Measurements from ENCODE around the gene STK11. TPM values are rescaled to one million over a fixed set of nuclear protein-coding genes. Genes with fewer than 3 reads are reported as not detected.

Gene STK11
- polyA plus RNA-seq, 1 experiment: 24.6 TPM

DNA sequence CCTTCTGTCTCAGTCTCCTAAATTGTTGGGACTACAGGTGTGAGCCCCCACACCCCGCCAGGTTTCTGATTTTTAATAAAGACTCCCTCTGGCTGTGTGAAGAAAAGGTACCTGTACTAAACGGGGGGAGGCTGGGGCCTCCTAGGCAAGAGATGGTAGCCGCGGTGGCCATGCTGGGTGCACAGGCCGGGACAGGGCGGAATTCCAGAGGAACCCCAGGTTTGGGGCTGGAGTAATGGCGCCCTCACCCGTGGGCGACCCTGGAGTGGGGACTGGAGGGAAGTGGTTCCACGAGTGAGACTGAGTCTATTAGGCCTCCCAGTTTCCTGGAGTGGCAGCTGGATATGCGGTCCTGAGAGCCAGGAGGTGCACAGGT is 33.8 kb downstream of the STK11 start:
- Histone ChIP-seq H3K4me3 (ENCODE audit: low read depth, low read length) (no peak overlapping the region), H3K27me3 (ENCODE audit: control insufficient read depth, insufficient read depth, low read length) (no peaks in the 10 kb centered on the region), H3K27ac (ENCODE audit: low read depth, low read length) (peak overlapping the region; percentile 78), H3K9me3 (ENCODE audit: control insufficient read depth, insufficient read depth, low read length) (no peaks in the 10 kb centered on the region; the same call in 1 of the 2 replicates)
- ChIA-PET POLR2A (interaction anchor here (2.6 kb wide), 1 partner anchor 30 kb away, joined by 42 read pairs; the partner anchor contains the start of gene CIRBP), CTCF (no interaction called here)
- TF ChIP-seq CTCF (IDR thresholded peaks at IDR 0.05; ENCODE audit: low read depth, low read length): no peak
- DNase-seq (ENCODE audit: low read depth, low spot score): no peak

DNA sequence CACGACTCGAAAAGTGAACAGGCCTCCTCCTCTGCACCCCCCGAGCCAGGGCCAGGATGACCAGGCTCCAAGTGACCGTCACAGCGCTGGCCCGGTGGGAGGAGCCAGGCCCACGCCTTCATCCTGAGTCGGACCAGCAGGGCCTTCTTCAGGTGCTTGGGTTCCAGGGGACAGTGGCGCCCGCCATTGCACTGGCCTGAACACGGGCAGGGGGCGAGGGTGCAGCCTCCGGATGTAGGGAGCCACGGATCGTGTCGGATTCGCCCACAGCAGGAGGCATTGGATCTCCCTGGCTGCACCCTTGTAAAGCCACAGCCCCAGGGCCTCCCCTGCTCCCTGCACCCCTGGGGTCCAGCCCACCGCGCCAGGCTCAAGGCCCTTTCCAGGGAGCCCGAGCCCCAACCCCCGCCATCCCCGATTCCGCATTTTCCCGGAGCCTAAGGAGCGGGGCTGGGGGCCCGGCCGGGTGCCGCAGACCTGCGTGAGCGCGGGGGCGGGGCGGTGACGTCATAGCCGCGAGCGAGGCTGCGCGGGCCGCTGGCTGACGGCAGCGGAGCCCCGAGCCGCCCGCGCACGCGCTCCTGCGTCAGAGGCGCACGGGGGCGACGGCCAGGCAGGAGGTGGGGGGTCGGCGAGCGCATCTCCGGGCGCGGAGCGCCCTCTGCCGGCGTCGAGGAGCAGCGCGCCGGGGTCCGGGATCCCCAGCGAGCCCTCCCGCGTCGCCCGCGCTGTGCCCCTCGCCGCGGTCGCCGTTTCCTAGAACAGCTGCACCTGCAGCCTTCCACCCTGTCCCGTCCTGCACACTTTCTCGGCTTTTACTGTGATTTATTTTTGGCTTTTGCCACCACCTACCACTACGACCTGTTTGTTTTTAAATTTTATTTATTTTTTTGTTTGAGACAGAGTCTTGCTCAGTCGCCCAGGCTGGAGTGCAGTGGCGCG is 34.5 kb downstream of the STK11 start:
- peak overlapping the region; percentile 49 for H3K4me3 ChIP-seq (ENCODE audit: low read depth, low read length)
- TF ChIP-seq CTCF (IDR thresholded peaks at IDR 0.05; ENCODE audit: low read depth, low read length): peak; percentile 65
- ChIA-PET CTCF (interaction anchor here (0.7 to 7.1 kb wide), 11 partner anchors 13 to 220 kb away, joined by 3 to 224 read pairs (median 3); partner anchors contain the start of gene CIRBP), POLR2A (interaction anchor here (0.7 to 2.6 kb wide), 3 partner anchors 29 to 218 kb away, joined by 5 to 42 read pairs (median 6); partner anchors contain the start of genes CIRBP and RNU6-2)
- DNase-seq (ENCODE audit: low read depth, low spot score): peak; percentile 68
- no peaks in the 10 kb centered on the region; the same call in 1 of the 2 replicates for H3K9me3 ChIP-seq (ENCODE audit: control insufficient read depth, insufficient read depth, low read length)
- peak overlapping the region; percentile 78 for H3K27ac ChIP-seq (ENCODE audit: low read depth, low read length)
- no peaks in the 10 kb centered on the region for H3K27me3 ChIP-seq (ENCODE audit: control insufficient read depth, insufficient read depth, low read length)

DNA sequence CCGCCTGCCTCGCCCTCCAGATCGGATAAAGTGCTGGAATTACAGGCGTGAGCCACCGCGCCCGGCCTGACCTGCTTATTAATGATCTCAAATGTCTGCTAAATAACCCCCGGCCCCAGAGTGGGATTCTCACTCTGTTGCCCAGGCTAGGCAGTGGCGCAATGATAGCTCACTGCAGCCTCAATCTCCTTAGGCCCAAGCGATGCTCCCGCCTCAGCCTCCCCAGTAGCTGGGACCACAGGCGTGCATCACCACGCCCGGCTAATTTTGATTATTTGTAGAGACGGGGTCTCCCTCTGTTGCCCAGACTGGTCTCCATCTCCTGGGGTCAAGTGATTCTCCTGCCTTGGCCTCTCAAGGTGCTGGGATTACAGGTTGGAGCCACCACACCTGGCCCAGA is 35.3 kb downstream of the STK11 start:
- H3K9me3 ChIP-seq (ENCODE audit: control insufficient read depth, insufficient read depth, low read length): no peaks in the 10 kb centered on the region
- CTCF ChIA-PET: interaction anchor here (0.7 to 7.1 kb wide), 11 partner anchors 12 to 221 kb away, joined by 3 to 224 read pairs (median 3); partner anchors contain the start of gene CIRBP
- TF ChIP-seq CTCF (IDR thresholded peaks at IDR 0.05; ENCODE audit: low read depth, low read length): no peak
- no peaks in the 10 kb centered on the region for H3K27me3 ChIP-seq (ENCODE audit: control insufficient read depth, insufficient read depth, low read length)
- DNase-seq (ENCODE audit: low read depth, low spot score): no peak
- no peak overlapping the region for H3K4me3 ChIP-seq (ENCODE audit: low read depth, low read length)
- H3K27ac ChIP-seq (ENCODE audit: low read depth, low read length): peak overlapping the region; percentile 57
- POLR2A ChIA-PET: interaction anchor here (0.8 to 2.6 kb wide), 5 partner anchors 12 to 219 kb away, joined by 3 to 42 read pairs (median 5); partner anchors contain the start of genes CIRBP and RNU6-2

- peak within 1 kb of the TSS; percentile 57 for H3K27ac ChIP-seq (ENCODE audit: low read depth, low read length)
- H3K27me3 ChIP-seq (ENCODE audit: control insufficient read depth, insufficient read depth, low read length): no peaks in the 10 kb centered on the region
- peak; percentile 89 for DNase-seq (ENCODE audit: low read depth, low spot score)
- no peak for TF ChIP-seq CTCF (IDR thresholded peaks at IDR 0.05; ENCODE audit: low read depth, low read length)
- no peaks in the 10 kb centered on the region for H3K9me3 ChIP-seq (ENCODE audit: control insufficient read depth, insufficient read depth, low read length)
- H3K4me3 ChIP-seq (ENCODE audit: low read depth, low read length): peak within 1 kb of the TSS; percentile 77
- POLR2A ChIA-PET: interaction anchor here (0.8 to 2.6 kb wide), 4 partner anchors 12 to 28 kb away, joined by 3 to 42 read pairs (median 5); partner anchors contain the start of gene CIRBP
- CTCF ChIA-PET: interaction anchor here (0.5 to 7.1 kb wide), 9 partner anchors 21 to 221 kb away, joined by 3 to 224 read pairs (median 8); partner anchors contain the start of gene CIRBP
These were observed 36.0 kb downstream of the STK11 start, which contains the start of gene ATP5F1D for GRCh38 chr19:1241417-1242095. TSS of gene ATP5F1D (plus strand) at chr19:1241751. CDS start at chr19:1241851, 100 bp downstream.
